Spleen (tissue), 11 donors: ENCODE data around the gene PHACTR4. TPM values are rescaled to one million over a fixed set of nuclear protein-coding genes. Genes with fewer than 3 reads are reported as not detected.

Source experiments
- DNase-seq: peaks from one replicate; pipeline ENCODE4 v3.0.0-alpha.2; 2020
- H3K27ac ChIP-seq, 8 donors: fragments of 200-600 bp; sonication (generic) in 7 of 8; 1 replicate in 4 of 8; 2 replicates in 4 of 8; pipeline versions ENCODE4 v1.5.0 to v1.8.0; 2016 to 2021; ENCODE audit warnings: inconsistent platforms in 4 of 8, mild to moderate bottlenecking in 4 of 8, moderate library complexity in 1 of 8
- H3K27me3 ChIP-seq, 7 donors: fragments of 200-600 bp; sonication (generic) in 6 of 7; replicated peaks in 1 of 7; 1 replicate in 4 of 7; 2 replicates in 3 of 7; pipeline versions ENCODE4 v1.5.0 to v1.8.0; 2016 to 2021; ENCODE audit warnings: inconsistent platforms in 3 of 7, mild to moderate bottlenecking in 1 of 7
- H3K36me3 ChIP-seq, 6 donors: fragments of 200-600 bp; sonication (generic) in 5 of 6; 1 replicate in 4 of 6; 2 replicates in 2 of 6; pipeline versions ENCODE4 v1.5.0 to v1.8.0; 2016 to 2021; ENCODE audit warnings: inconsistent platforms in 2 of 6
- H3K4me1 ChIP-seq, 6 donors: fragments of 200-600 bp; sonication (generic) in 5 of 6; 1 replicate in 3 of 6; 2 replicates in 3 of 6; pipeline versions ENCODE4 v1.5.0 to v1.8.0; 2016 to 2021; ENCODE audit warnings: inconsistent platforms in 3 of 6
- H3K4me3 ChIP-seq, 8 donors: fragments of 200-600 bp; sonication (generic) in 7 of 8; 1 replicate in 4 of 8; 2 replicates in 4 of 8; pipeline versions ENCODE4 v1.5.0 to v1.8.0; 2016 to 2021; ENCODE audit warnings: inconsistent platforms in 4 of 8, mild to moderate bottlenecking in 4 of 8, moderate library complexity in 2 of 8
- H3K9me3 ChIP-seq, 8 donors: fragments of 200-600 bp; sonication (generic) in 7 of 8; 1 replicate in 4 of 8; 2 replicates in 4 of 8; pipeline versions ENCODE4 v1.5.0 to v1.8.0; 2016 to 2021; ENCODE audit warnings: inconsistent platforms in 4 of 8
- POLR2A ChIP-seq, 3 donors: fragments of 450-650 bp; IDR thresholded peaks; one replicate each; pipeline ENCODE4 v1.5.1; 2017; ENCODE audit warnings: antibody characterized with exemption in 3 of 3, mild to moderate bottlenecking in 1 of 3
- POLR2AphosphoS5 ChIP-seq, 3 donors: sonication (generic); formaldehyde crosslinking; IDR thresholded peaks; one replicate each; pipeline ENCODE4 v1.5.1; 2017; ENCODE audit warnings: antibody characterized with exemption in 3 of 3
- WGBS, 5 donors: extraction: QIAGEN DNeasy Blood & Tissue Kit in 3 of 5; methylation state at CpG; one replicate each; pipeline versions ENCODE4 v1.1.5 to v1.1.7; 2013 to 2018; 5-methylcytosine and 5-hydroxymethylcytosine counted together
- intact Hi-C: fragments of 100-400 bp; cut with DNase I; formaldehyde crosslinking; loops from one replicate; pipeline ENCODE4 v1.15.0; 2023; ENCODE audit warnings: low total_unique reads
- polyA plus RNA-seq, 3 donors: library from polyadenylated mRNA; stranded (reverse); fragments of 200-250 nt; gene quantifications; one replicate each; pipeline ENCODE4 v1.2.1, GENCODE V29; 2013
- small RNA-seq, 4 donors: library from RNA; depleted of rRNA; stranded (forward); fragments of <200 nt; gene quantifications; one replicate each; pipeline ENCODE3, GENCODE V24; 2016
- total RNA-seq, 7 donors: library from RNA; depleted of rRNA in 3 of 7; stranded (reverse); fragments of >200 nt in 3 of 7; fragmentation: NEBNext Ultra II Directional in 4 of 7; extraction: Animal tissue kit (Norgen Biotek cat#: 25700) in 4 of 7; gene quantifications; one replicate each; pipeline versions ENCODE4 v1.1.0 to v1.2.1, GENCODE V29; 2016 to 2021
- TF ChIP-seq, protein P1 (sequence below), 11 experiments: fragments of 200-600 bp in 7 of 11; fragments of 450-650 bp in 4 of 11; sonication (generic) in 4 of 11; IDR thresholded peaks in 8 of 11; conservative IDR thresholded peaks in 3 of 11; 1 replicate in 7 of 11; 2 replicates in 4 of 11; pipeline versions ENCODE4 v1.4.0 to v1.8.0; 2016 to 2021; ENCODE audit warnings: antibody characterized with exemption in 11 of 11, inconsistent platforms in 4 of 11, mild to moderate bottlenecking in 1 of 11
- donor health status: healthy with polysubstance abuse.
- donor health status: DM: no; HTN: no; CAD: no; lungs with moderate emphysema.
- donor health status: DM: no; HTN: no; CAD: no.
- donor health status: Bipolar disorder and iron deficiency.
- donor health status: healthy.
- donor health status: DM: no; HTN: no; CAD: no.
- donor health status: DM: yes; HTN: yes; CAD: no.

The PHACTR4 gene
- total and polyA plus RNA-seq, 10 donors, result 8.2 to 55.9 (median 31.3) TPM

GRCh38 chr1:28545246-28545628, 175.7 kb downstream of the PHACTR4 start:
- no peak overlapping the region for H3K27ac ChIP-seq

DNA sequence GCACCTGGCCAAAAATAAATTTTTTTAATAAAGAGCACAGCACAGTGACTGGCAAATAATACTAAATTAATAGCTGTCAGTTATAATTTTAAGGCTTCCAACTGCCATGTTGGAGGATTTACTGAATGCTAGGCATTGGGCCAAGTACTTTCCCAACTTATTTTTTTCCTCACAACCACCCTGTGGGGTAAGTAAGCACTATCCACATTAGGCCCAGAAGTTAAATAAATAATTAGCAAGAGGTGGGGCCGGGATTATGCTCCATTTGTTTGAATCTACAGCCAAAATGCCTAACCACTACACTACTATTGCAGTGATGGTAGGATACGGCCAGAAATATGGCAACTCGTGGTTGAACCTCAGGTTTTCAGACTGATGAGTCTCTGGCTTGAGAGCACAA, 178.8 kb downstream of the PHACTR4 start:
- no peak for DNase-seq
- no peaks in the 10 kb centered on the region for H3K36me3 ChIP-seq
- no peaks in the 10 kb centered on the region for H3K9me3 ChIP-seq
- TF ChIP-seq POLR2AphosphoS5 (IDR thresholded peaks at IDR 0.05) (no peak), POLR2A (IDR thresholded peaks at IDR 0.05) (no peak)
- TF ChIP-seq, protein P1, sequence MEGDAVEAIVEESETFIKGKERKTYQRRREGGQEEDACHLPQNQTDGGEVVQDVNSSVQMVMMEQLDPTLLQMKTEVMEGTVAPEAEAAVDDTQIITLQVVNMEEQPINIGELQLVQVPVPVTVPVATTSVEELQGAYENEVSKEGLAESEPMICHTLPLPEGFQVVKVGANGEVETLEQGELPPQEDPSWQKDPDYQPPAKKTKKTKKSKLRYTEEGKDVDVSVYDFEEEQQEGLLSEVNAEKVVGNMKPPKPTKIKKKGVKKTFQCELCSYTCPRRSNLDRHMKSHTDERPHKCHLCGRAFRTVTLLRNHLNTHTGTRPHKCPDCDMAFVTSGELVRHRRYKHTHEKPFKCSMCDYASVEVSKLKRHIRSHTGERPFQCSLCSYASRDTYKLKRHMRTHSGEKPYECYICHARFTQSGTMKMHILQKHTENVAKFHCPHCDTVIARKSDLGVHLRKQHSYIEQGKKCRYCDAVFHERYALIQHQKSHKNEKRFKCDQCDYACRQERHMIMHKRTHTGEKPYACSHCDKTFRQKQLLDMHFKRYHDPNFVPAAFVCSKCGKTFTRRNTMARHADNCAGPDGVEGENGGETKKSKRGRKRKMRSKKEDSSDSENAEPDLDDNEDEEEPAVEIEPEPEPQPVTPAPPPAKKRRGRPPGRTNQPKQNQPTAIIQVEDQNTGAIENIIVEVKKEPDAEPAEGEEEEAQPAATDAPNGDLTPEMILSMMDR (IDR thresholded peaks at IDR 0.05 in 8 of 11, conservative IDR thresholded peaks at IDR 0.05 in 3 of 11), result no peak
- intact Hi-C loops, result no loop called here
- H3K27ac ChIP-seq, result no peak overlapping the region
- 81 to 94% (median 90%) methylated on average over 3 of the region's 3 CpGs for WGBS, 5 donors
- H3K27me3 ChIP-seq, result no peaks in the 10 kb centered on the region
- H3K4me3 ChIP-seq, result no peak overlapping the region
- peaks cover 0 to 15% (median 7%) of the 10 kb centered on the region in 6 donors for H3K4me1 ChIP-seq

More at GRCh38 chr1:28545246-28545628, 175.7 kb downstream of the PHACTR4 start:
- H3K4me1 ChIP-seq, result no peaks in the 10 kb centered on the region
- H3K4me3 ChIP-seq, result no peak overlapping the region
- 89 to 97% (median 93%) methylated on average over 4 of the region's 4 CpGs for WGBS, 5 donors
- H3K9me3 ChIP-seq, result no peaks in the 10 kb centered on the region
- TF ChIP-seq, protein P1 (IDR thresholded peaks at IDR 0.05 in 8 of 11, conservative IDR thresholded peaks at IDR 0.05 in 3 of 11), result no peak
- TF ChIP-seq POLR2AphosphoS5 (IDR thresholded peaks at IDR 0.05) (no peak), POLR2A (IDR thresholded peaks at IDR 0.05) (no peak)
- no peaks in the 10 kb centered on the region for H3K27me3 ChIP-seq
- no peaks in the 10 kb centered on the region for H3K36me3 ChIP-seq
- intact Hi-C loops, result no loop called here
- DNase-seq, result no peak

Small RNA genes lying within 50 kb of the gene (small RNA-seq; reads per million reads assigned to genes)
- gene RF00019, result 0 reads per million in 4 donors
- 0 reads per million in 4 donors for gene RNU6ATAC27P
- 0 reads per million in 4 donors for gene SNORA73A
- 7.9 to 35.7 (median 13.5) reads per million in 4 donors for gene SNORA73B

Other genes starting within 250 kb of the PHACTR4 start
- 10 to 100 TPM; 13.8 to 32.2 (median 28.2) TPM for gene PTAFR, start 193.1 kb upstream of the PHACTR4 start, total RNA-seq
- gene PTAFR, start 193.1 kb upstream of the PHACTR4 start, polyA plus RNA-seq, result 1 to 10 TPM; 5.0 to 7.5 (median 5.7) TPM
- gene DNAJC8, start 136.7 kb upstream of the PHACTR4 start, total RNA-seq, result 10 to 100 TPM; 52.0 to 71.0 (median 60.8) TPM
- 10 to 100 TPM; 63.8 to 95.9 (median 92.8) TPM for gene DNAJC8, start 136.7 kb upstream of the PHACTR4 start, polyA plus RNA-seq
- 100 to 1,000 TPM in 3 of 7 donors, 10 to 100 TPM in 4; 75.4 to 231 (median 97.1) TPM for gene ATP5IF1, start 133.6 kb upstream of the PHACTR4 start, total RNA-seq
- gene ATP5IF1, start 133.6 kb upstream of the PHACTR4 start, polyA plus RNA-seq, result 100 to 1,000 TPM; 340 to 411 (median 378) TPM
- 10 to 100 TPM in 2 of 7 donors, 1 to 10 TPM in 5; 7.4 to 16.7 (median 8.6) TPM for gene SESN2, start 110.2 kb upstream of the PHACTR4 start, total RNA-seq
- gene SESN2, start 110.2 kb upstream of the PHACTR4 start, polyA plus RNA-seq, result 1 to 10 TPM; 2.4 to 5.0 (median 3.3) TPM
- gene MED18, start 40.7 kb upstream of the PHACTR4 start, total RNA-seq, result 10 to 100 TPM; 11.2 to 19.1 (median 14.9) TPM
- gene MED18, start 40.7 kb upstream of the PHACTR4 start, polyA plus RNA-seq, result 10 to 100 TPM; 22.9 to 31.2 (median 24.4) TPM
- gene RCC1, start 136.3 kb downstream of the PHACTR4 start, total RNA-seq, result 10 to 100 TPM; 15.1 to 26.2 (median 22.4) TPM
- 10 to 100 TPM; 23.6 to 29.0 (median 28.9) TPM for gene RCC1, start 136.3 kb downstream of the PHACTR4 start, polyA plus RNA-seq
- gene TRNAU1AP, start 183.3 kb downstream of the PHACTR4 start, total RNA-seq, result 10 to 100 TPM; 14.0 to 25.7 (median 22.5) TPM
- gene TRNAU1AP, start 183.3 kb downstream of the PHACTR4 start, polyA plus RNA-seq, result 10 to 100 TPM; 24.7 to 26.6 (median 26.6) TPM
- 10 to 100 TPM in 3 of 7 donors, 1 to 10 TPM in 4; 3.1 to 18.9 (median 9.1) TPM for gene RAB42, start 222.5 kb downstream of the PHACTR4 start, total RNA-seq
- 1 to 10 TPM; 1.9 to 9.0 (median 8.0) TPM for gene RAB42, start 222.5 kb downstream of the PHACTR4 start, polyA plus RNA-seq